GM19324 (cell line): Measurements from ENCODE around the gene RBKS.

Experiments used
- ATAC-seq: cut with Tn5 transposase; IDR thresholded peaks from one replicate; pipeline ENCODE4 v1.9.1; 2021; ENCODE audit warnings: mild to moderate bottlenecking, moderate library complexity; ENCODE audit not compliant: unreplicated experiment, low FRiP score

The RBKS gene

GRCh38 chr2:27738349-27739057 is 151.7 kb downstream of the RBKS start:
- ATAC-seq = no peak

- ATAC-seq = no peak
Observed at GRCh38 chr2:27737676-27738348, 152.4 kb downstream of the RBKS start.

- ATAC-seq = no peak
Observed at GRCh38 chr2:27736890-27737204, 153.3 kb downstream of the RBKS start.

- ATAC-seq = no peak
Observed at GRCh38 chr2:27736031-27736889, 153.9 kb downstream of the RBKS start.

- no peak for ATAC-seq
Observed at GRCh38 chr2:27735263-27735904, 154.8 kb downstream of the RBKS start.

GRCh38 chr2:27734305-27734704 is 155.9 kb downstream of the RBKS start:
- no peak for ATAC-seq
